Mesenteric fat pad (tissue), 1 donor: ENCODE measurements around the gene P2RY2. TPM values are rescaled to one million over a fixed set of nuclear protein-coding genes. Genes with fewer than 3 reads are reported as not detected.

Experiments used
- DNase-seq: peaks from one replicate; pipeline ENCODE4 v3.0.0-alpha.2; 2020; ENCODE audit warnings: low spot score
- total RNA-seq: library from RNA; stranded (reverse); fragmentation: NEBNext Ultra II Directional; extraction: Animal tissue kit (Norgen Biotek cat#: 25700); gene quantifications from one replicate; pipeline ENCODE4 v1.2.1, GENCODE V29; 2021
- donor health status: DM: yes; HTN: yes; CAD: no.

The P2RY2 gene
- total RNA-seq, 1 donor from 2014 or later: 1.4 TPM

DNA sequence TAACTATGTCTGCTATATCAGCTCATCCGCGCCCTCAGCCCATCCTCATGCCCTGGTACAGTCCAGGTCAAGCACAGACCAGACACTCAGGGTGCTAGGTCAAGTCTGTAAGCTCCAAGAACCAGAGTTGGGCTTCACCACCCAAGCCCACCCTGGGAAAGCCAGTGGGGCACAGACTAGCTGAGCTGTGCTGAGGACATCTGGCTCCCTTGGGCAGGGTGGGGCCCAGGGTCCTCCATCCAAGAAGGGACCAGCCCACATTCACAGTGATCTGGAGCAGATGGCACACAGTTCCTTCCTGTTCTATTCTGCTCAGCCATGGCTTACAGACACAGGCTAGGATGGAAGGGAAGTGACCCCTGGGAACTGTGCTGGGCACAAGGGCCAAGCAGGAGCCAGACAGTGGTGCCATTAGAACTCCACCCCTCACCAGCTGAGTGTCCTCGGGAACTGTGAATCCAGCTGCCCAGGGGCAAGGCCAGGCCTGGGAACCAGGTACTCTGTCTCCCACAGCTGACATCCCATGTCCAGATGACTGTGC is 63.2 kb downstream of the P2RY2 start:
- no peak for DNase-seq

DNA sequence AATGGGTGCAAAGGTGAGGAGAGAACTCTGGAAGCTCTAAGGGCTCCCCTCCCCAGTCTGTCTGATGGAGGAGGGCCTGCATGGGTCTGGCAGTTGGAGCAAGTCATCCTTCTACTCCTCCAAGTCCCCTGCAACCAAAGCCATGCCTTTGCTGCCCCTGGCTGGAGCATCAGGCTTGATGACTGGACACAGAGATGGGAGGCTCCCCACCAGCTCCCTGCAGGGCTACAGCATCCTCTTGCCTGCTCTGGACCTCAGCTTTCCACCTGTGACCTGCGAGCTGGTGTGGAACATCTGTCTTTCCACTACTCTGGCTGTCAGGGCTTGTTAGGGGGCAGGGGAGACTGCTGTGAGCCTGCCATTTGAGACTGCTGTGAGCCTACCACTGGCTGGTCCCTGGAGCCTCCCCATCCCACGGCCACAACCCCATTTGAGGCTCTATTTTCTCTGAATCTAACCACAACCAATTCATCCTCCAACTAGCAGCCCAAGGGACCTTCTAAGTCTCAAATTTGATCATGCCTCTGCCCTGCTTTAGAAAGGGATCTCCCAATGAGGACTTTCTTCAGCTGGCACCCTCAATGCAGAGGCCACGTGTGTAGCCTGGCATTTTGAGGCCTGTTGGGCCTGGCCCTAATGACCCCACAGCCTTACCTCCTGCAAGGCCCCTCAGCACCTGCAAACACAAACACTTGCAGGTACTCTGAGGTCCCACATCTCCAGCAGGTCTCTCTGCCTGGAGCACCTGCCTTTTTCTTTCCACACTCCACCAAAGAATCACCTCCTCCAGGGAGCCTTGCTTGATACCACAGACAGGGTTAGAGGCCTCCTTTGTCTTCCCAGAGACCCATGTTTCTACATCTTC is 63.9 kb downstream of the P2RY2 start:
- DNase-seq: no peak

DNA sequence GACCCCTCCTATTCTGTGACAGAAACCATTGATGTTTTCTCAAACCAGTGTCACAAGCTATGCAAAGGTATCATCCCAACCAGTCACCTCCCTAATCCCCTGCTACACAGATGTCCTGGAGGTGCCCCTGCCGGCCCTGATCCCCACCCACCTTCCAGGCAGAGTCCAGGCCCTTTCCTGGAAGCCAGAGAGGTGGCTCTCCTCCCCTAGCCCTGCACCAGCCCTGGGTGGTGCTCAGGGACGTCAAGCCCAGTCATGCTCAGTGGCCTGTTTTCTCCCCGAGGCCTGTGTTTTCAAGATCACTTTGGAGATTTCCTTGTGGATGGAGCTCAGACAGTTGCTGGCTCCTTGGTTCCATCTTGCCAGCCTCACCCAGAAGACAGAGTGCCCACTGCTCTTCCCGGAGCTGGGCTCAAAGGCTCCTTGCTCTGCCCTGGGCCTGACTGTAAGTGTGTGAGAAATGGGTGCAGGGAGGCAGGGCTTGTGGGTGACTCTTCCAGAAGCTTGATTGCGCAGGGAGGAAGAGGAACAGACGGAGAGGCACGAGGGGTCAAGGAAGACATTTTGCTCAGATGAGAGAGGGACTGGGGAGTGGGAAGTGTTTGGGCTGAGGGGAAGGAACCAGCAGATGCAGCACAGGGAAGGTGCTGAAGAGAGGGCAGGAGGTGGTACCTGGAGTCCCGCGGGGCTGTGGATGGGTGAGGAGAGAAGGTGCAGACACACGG is 65.4 kb downstream of the P2RY2 start:
- DNase-seq: no peak

DNA sequence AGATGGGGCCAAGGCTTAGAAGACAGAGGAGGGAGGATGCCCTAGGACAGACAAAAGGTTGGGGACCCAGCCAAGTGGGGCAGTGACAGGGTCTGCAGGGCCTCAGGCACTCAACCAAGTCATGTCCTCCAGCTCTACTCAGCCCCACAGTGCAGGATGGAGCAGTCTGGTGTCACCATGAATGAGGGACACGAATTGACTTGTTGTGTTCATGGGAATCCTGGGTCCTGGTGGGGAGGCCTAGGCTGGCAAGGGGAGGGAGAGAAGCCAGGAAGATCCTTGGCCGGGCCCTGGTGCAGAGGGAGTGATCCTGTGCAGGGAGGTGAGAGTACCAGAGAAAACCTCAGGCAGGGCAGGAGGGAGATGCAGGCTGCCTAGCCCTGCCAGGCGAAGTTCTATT is 66.0 kb downstream of the P2RY2 start:
- no peak for DNase-seq

DNA sequence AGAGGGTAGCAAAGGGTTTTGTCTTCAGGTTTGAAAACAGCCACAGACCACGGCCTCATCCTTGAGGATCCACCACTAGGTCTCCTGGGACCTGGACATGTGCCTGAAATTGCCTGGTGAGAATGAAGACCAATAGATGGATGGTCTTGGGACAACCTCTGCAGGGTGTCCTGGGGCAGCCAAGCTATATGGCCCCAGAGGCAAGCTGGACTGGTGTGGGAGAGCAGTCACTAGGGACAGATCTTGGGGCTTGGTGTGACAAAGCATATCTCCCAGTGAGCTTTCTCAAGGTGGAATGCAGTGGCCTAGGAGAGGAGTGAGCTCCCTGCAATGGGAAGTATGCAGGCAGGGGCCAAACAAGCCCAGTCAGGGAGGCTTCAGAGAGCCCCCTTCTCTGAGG is 67.6 kb downstream of the P2RY2 start:
- no peak for DNase-seq

Other genes with a start within 250 kb of the P2RY2 start
- 54.9 TPM for gene FCHSD2, start 76.0 kb upstream of the P2RY2 start, total RNA-seq
- 6.7 TPM for gene P2RY6, start 54.1 kb downstream of the P2RY2 start, total RNA-seq
- 49.8 TPM for gene ARHGEF17, start 90.0 kb downstream of the P2RY2 start, total RNA-seq
- 15.8 TPM for gene RELT, start 158.1 kb downstream of the P2RY2 start, total RNA-seq